Nephron progenitor cell (in vitro differentiated cells): Measurements from ENCODE around the gene PRCC.

Source experiments
- DNase-seq: peaks from one replicate; pipeline ENCODE4 v3.0.0; 2021
- H3K27ac Mint-ChIP-seq: 2 replicates; pipeline ENCODE4 v1.8.0; 2021; ENCODE audit warnings: mild to moderate bottlenecking, moderate library complexity, mixed read lengths
- H3K27me3 Mint-ChIP-seq: 2 replicates; pipeline ENCODE4 v1.8.0; 2021; ENCODE audit warnings: mild to moderate bottlenecking, low read depth, mixed read lengths; ENCODE audit not compliant: poor library complexity
- H3K36me3 Mint-ChIP-seq: 2 replicates; pipeline ENCODE4 v1.8.0; 2021; ENCODE audit warnings: low read depth, mixed read lengths
- H3K4me1 Mint-ChIP-seq: 2 replicates; pipeline ENCODE4 v1.8.0; 2021; ENCODE audit warnings: mixed read lengths
- H3K4me3 Mint-ChIP-seq: 2 replicates; pipeline ENCODE4 v1.8.0; 2021; ENCODE audit warnings: mild to moderate bottlenecking, moderate library complexity, mixed read lengths
- H3K9me3 Mint-ChIP-seq: 2 replicates; pipeline ENCODE4 v1.8.0; 2021; ENCODE audit warnings: mild to moderate bottlenecking, moderate library complexity, mixed read lengths
- TF ChIP-seq, protein P1 (sequence below): fragments of 200-600 bp; sonication (generic); IDR thresholded peaks from 2 replicates; pipeline ENCODE4 v1.5.0; 2021; ENCODE audit warnings: antibody characterized with exemption

Gene PRCC

DNA sequence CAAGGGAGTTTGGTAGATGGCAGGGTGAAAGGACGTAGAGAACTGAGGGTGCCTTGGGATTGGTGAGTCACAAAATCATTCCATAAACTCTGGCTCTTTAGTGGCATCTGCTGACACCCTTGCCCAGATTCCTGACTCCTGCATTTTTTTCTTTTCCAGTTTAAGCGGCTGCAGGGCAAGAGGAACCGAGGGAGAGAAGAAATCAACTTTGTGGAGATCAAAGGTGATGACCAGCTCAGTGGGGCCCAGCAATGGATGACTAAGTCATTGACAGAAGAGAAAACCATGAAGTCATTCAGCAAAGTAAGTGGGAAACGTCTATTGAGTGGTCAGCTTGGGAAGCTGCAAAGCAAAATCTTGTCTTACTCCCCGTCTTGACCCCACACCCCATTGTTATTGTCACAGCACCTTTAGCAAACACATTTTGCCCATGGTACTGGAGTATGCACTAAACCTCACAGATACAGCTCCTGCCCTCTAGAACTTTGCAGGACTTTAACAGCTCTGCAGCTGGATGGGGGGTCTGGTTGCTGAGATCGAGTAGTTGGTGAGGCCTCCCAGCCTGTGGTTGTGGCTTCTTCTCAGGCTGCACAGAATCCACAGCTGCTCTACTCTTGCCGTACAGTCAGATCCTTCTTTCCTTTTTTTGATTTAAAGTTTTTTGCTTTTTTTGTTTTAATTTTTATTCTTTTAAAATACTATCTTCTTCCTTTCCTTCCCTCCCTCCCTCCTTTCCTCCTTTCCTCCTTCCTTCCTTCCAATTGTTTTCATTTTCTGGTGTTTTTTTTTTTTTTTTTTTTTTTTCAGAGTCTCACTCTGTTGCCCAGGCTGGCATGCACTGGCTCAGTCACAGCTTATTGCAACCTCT, 27.4 kb downstream of the PRCC start:
- TF ChIP-seq, protein P1, sequence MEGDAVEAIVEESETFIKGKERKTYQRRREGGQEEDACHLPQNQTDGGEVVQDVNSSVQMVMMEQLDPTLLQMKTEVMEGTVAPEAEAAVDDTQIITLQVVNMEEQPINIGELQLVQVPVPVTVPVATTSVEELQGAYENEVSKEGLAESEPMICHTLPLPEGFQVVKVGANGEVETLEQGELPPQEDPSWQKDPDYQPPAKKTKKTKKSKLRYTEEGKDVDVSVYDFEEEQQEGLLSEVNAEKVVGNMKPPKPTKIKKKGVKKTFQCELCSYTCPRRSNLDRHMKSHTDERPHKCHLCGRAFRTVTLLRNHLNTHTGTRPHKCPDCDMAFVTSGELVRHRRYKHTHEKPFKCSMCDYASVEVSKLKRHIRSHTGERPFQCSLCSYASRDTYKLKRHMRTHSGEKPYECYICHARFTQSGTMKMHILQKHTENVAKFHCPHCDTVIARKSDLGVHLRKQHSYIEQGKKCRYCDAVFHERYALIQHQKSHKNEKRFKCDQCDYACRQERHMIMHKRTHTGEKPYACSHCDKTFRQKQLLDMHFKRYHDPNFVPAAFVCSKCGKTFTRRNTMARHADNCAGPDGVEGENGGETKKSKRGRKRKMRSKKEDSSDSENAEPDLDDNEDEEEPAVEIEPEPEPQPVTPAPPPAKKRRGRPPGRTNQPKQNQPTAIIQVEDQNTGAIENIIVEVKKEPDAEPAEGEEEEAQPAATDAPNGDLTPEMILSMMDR, result no peak
- Mint-ChIP-seq H3K9me3 (no peaks in the 10 kb centered on the region), H3K27me3 (no peaks in the 10 kb centered on the region), H3K27ac (peak overlapping the region; percentile 62), H3K36me3 (peaks cover 64% of the 10 kb centered on the region), H3K4me3 (no peak overlapping the region), H3K4me1 (peaks cover 47% of the 10 kb centered on the region)
- no peak for DNase-seq

DNA sequence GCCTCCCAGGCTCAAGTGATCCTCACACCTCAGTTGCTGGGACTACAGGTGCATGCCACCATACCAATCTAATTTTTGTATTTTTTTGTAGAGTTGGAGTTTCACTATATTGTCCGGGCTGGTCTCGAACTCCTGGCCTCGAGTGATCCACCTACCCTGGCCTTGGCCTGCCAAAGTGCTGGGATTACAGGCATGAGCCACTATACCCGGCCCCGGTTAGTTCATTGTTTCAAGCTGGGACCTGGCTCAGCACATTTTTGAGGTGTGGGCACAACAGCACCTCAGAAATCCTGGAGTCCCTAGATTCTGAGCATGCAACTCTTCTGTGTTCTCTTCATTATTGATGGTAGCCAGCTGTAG, 28.0 kb downstream of the PRCC start:
- H3K9me3 Mint-ChIP-seq, result no peaks in the 10 kb centered on the region
- H3K27ac Mint-ChIP-seq, result peak overlapping the region; percentile 33
- no peaks in the 10 kb centered on the region for H3K27me3 Mint-ChIP-seq
- H3K4me3 Mint-ChIP-seq, result no peak overlapping the region
- DNase-seq, result no peak
- H3K36me3 Mint-ChIP-seq, result peaks cover 63% of the 10 kb centered on the region
- H3K4me1 Mint-ChIP-seq, result peaks cover 53% of the 10 kb centered on the region
- TF ChIP-seq, protein P1, result no peak

DNA sequence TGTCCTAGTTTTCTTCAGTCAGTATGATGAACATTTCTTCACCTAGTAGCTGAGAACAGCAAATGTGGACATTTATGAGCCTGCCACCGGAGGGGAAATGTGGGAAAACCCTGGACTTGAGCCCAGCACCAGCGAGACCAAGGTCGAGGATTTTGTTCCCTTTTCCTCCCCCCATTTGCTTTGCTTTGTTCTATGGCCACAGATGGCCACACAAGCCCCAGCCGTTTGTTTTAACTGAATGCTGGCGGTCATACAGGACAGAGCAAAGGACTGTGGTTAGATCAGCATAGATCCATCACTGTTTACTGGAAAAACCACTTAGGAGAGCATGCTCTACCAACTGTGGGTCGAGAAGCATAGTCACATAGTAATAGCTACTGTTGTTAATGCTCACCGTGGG, 28.5 kb downstream of the PRCC start:
- Mint-ChIP-seq H3K4me1 (peaks cover 57% of the 10 kb centered on the region), H3K27ac (peak overlapping the region; percentile 33), H3K9me3 (no peaks in the 10 kb centered on the region), H3K4me3 (no peak overlapping the region), H3K27me3 (no peaks in the 10 kb centered on the region), H3K36me3 (peaks cover 61% of the 10 kb centered on the region)
- TF ChIP-seq, protein P1, result no peak
- no peak for DNase-seq

DNA sequence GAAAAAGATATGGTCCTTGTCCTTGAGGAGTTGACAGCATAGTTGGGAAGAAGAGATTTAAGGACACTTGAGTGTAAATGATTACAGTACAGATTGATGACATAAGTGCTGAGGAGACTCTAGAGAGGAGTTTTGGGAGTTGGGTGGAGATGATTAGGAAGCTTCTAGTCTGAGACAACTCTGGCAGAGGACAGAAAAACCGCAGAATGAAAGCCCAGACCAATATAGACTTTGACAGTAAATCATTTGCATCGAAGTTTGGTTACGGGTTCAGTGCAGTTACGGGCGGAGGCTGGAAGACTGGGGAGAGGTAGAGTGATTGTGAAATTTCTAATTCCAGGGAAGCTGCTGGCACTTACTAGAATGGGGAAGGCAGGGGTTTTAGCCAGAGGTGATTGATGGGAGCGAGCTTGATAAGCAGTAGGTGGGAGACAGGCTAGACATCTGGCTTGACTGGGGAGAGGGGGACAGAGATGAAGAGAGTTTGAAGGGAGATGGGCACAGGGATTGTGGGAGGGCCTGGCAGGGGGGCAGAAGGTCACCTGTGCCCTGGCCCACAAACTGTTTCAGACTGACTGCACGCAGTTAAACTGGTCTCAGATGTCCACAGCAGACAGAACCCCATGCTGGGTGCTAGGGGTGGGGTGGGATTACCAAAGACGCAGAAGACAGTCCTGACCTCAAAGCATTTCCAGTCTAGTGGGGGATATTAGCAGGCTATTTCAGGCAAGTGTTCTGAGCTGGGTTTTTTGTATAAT, 29.2 kb downstream of the PRCC start:
- peak overlapping the region; percentile 24 for H3K4me3 Mint-ChIP-seq
- TF ChIP-seq, protein P1, result no peak
- no peaks in the 10 kb centered on the region for H3K27me3 Mint-ChIP-seq
- H3K27ac Mint-ChIP-seq, result peak overlapping the region; percentile 9
- peaks cover 64% of the 10 kb centered on the region for H3K4me1 Mint-ChIP-seq
- DNase-seq, result no peak
- peaks cover 55% of the 10 kb centered on the region for H3K36me3 Mint-ChIP-seq
- no peaks in the 10 kb centered on the region for H3K9me3 Mint-ChIP-seq

DNA sequence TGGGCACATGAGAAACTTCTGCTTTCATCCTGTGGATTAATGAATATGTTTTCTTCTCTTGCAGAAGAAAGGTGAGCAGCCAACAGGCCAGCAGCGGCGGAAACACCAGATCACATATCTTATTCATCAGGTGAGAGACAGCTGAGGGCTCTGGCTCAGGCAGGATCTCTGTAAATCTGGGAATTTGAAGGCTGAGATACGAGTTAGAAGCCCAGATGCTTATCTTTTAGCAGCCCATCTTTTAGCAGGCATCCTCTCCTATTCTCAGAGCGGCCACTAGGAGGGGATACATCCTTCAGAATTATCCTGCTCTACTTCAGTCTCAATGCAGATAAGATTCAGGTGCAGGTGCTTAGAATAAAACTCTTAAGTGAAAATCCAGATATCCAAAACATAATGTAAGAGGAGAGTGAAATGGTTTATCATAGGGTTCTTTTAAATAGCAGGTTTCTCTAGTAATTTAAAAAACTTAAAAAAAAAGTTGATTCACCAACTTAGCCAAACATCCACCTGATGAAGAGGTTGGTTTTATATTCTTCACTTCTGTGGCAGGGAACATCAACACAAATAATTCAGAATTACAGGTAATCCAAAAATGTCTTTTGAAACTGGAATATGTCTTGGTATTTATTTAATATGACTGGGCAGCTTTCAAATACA, 30.0 kb downstream of the PRCC start:
- H3K4me3 Mint-ChIP-seq, result peak overlapping the region; percentile 3
- TF ChIP-seq, protein P1, result peak; percentile 78
- no peak overlapping the region for H3K27ac Mint-ChIP-seq
- H3K4me1 Mint-ChIP-seq, result peaks cover 73% of the 10 kb centered on the region
- H3K36me3 Mint-ChIP-seq, result peaks cover 46% of the 10 kb centered on the region
- no peaks in the 10 kb centered on the region for H3K9me3 Mint-ChIP-seq
- H3K27me3 Mint-ChIP-seq, result no peaks in the 10 kb centered on the region
- peak; percentile 55 for DNase-seq
